Fibroblast of mammary gland (primary cell): ENCODE results near the gene AP2B1.

ENCODE experiments used
- DNase-seq: peaks from one replicate; pipeline ENCODE4 v3.0.0-alpha.2; 2010; ENCODE audit warnings: low read depth
- H3K4me3 ChIP-seq: 2 replicates; pipeline ENCODE4 v1.5.1; 2011; ENCODE audit warnings: low read depth, mild to moderate bottlenecking, low read length, moderate library complexity; ENCODE audit not compliant: control insufficient read depth
- CTCF ChIP-seq: conservative IDR thresholded peaks from 2 replicates; pipeline ENCODE4 v1.5.1; 2011; ENCODE audit warnings: low read depth, low read length, inconsistent platforms; ENCODE audit not compliant: control insufficient read depth, insufficient read depth

The AP2B1 gene

GRCh38 chr17:35645923-35646322, 58.8 kb downstream of the AP2B1 start:
- no peak for DNase-seq
- H3K4me3 ChIP-seq = no peak overlapping the region
- no peak for TF ChIP-seq CTCF

GRCh38 chr17:35651467-35651866, 64.3 kb downstream of the AP2B1 start:
- H3K4me3 ChIP-seq = no peak overlapping the region
- no peak for TF ChIP-seq CTCF
- DNase-seq = no peak

- no peak for DNase-seq
- no peak for TF ChIP-seq CTCF
- H3K4me3 ChIP-seq = no peak overlapping the region
These were observed 66.7 kb downstream of the AP2B1 start for GRCh38 chr17:35653619-35654361.

- no peak for TF ChIP-seq CTCF
- no peak overlapping the region for H3K4me3 ChIP-seq
- DNase-seq = no peak
These were observed 68.2 kb downstream of the AP2B1 start for GRCh38 chr17:35655303-35655702.

- H3K4me3 ChIP-seq = no peak overlapping the region
- DNase-seq = no peak
- no peak for TF ChIP-seq CTCF
These were observed 73.8 kb downstream of the AP2B1 start for GRCh38 chr17:35660902-35661301.

GRCh38 chr17:35664685-35665084, 77.6 kb downstream of the AP2B1 start:
- no peak for DNase-seq
- TF ChIP-seq CTCF = no peak
- no peak overlapping the region for H3K4me3 ChIP-seq
